WERI-Rb-1 (cell line): Measurements from ENCODE around the gene RNF144B.

Experiments used
- DNase-seq: peaks from one replicate; pipeline ENCODE4 v3.0.0-alpha.2; 2020
- H3K27ac ChIP-seq: fragments of 250-450 bp; sonication (Bioruptor Pico); 2 replicates; pipeline ENCODE4 v1.5.1; 2020; ENCODE audit warnings: mild to moderate bottlenecking, moderate library complexity
- H3K27me3 ChIP-seq: fragments of 250-450 bp; sonication (Bioruptor Pico); 2 replicates; pipeline ENCODE4 v1.5.1; 2021; ENCODE audit warnings: mild to moderate bottlenecking, low read depth, moderate library complexity; ENCODE audit not compliant: insufficient read depth, severe bottlenecking
- H3K36me3 ChIP-seq: fragments of 250-450 bp; sonication (Bioruptor Pico); 2 replicates; pipeline ENCODE4 v1.5.1; 2020; ENCODE audit warnings: mild to moderate bottlenecking, moderate library complexity
- H3K4me3 ChIP-seq: 2 replicates; pipeline ENCODE4 v1.5.1; 2011; ENCODE audit warnings: low read depth, mild to moderate bottlenecking, control low read depth, low read length
- H3K9me3 ChIP-seq: fragments of 250-450 bp; sonication (Bioruptor Pico); 2 replicates; pipeline ENCODE4 v1.5.1; 2021; ENCODE audit warnings: mild to moderate bottlenecking, moderate library complexity; ENCODE audit not compliant: severe bottlenecking
- CTCF ChIP-seq: IDR thresholded peaks from 2 replicates; pipeline ENCODE4 v1.5.1; 2011; ENCODE audit warnings: low read depth, mild to moderate bottlenecking, control low read depth, inconsistent platforms, low read length

RNF144B gene

GRCh38 chr6:18413381-18413780 is 26.2 kb downstream of the RNF144B start:
- no peak for TF ChIP-seq CTCF
- no peaks in the 10 kb centered on the region for H3K36me3 ChIP-seq
- no peaks in the 10 kb centered on the region for H3K9me3 ChIP-seq
- no peaks in the 10 kb centered on the region for H3K27me3 ChIP-seq
- H3K27ac ChIP-seq = no peak overlapping the region
- no peak overlapping the region for H3K4me3 ChIP-seq
- no peak for DNase-seq

GRCh38 chr6:18414116-18414515 is 27.0 kb downstream of the RNF144B start:
- no peak for DNase-seq
- no peaks in the 10 kb centered on the region for H3K27me3 ChIP-seq
- H3K27ac ChIP-seq = no peak overlapping the region
- H3K9me3 ChIP-seq = no peaks in the 10 kb centered on the region
- no peaks in the 10 kb centered on the region for H3K36me3 ChIP-seq
- H3K4me3 ChIP-seq = no peak overlapping the region
- no peak for TF ChIP-seq CTCF

- Histone ChIP-seq H3K36me3 (no peaks in the 10 kb centered on the region), H3K27ac (no peak overlapping the region), H3K27me3 (no peaks in the 10 kb centered on the region), H3K9me3 (no peaks in the 10 kb centered on the region), H3K4me3 (no peak overlapping the region)
- no peak for DNase-seq
- TF ChIP-seq CTCF = no peak
These were observed 28.1 kb downstream of the RNF144B start for GRCh38 chr6:18415207-18415606.

GRCh38 chr6:18415671-18416340 is 28.7 kb downstream of the RNF144B start:
- Histone ChIP-seq H3K36me3 (no peaks in the 10 kb centered on the region), H3K27me3 (no peaks in the 10 kb centered on the region), H3K9me3 (no peaks in the 10 kb centered on the region), H3K27ac (no peak overlapping the region), H3K4me3 (no peak overlapping the region)
- no peak for TF ChIP-seq CTCF
- no peak for DNase-seq

GRCh38 chr6:18416341-18416679 is 29.2 kb downstream of the RNF144B start:
- Histone ChIP-seq H3K36me3 (no peaks in the 10 kb centered on the region), H3K27me3 (no peaks in the 10 kb centered on the region), H3K4me3 (no peak overlapping the region), H3K9me3 (no peaks in the 10 kb centered on the region), H3K27ac (no peak overlapping the region)
- no peak for DNase-seq
- no peak for TF ChIP-seq CTCF

GRCh38 chr6:18420328-18420727 is 33.2 kb downstream of the RNF144B start:
- TF ChIP-seq CTCF = no peak
- H3K36me3 ChIP-seq = no peaks in the 10 kb centered on the region
- H3K9me3 ChIP-seq = no peaks in the 10 kb centered on the region
- no peaks in the 10 kb centered on the region for H3K27me3 ChIP-seq
- no peak overlapping the region for H3K27ac ChIP-seq
- DNase-seq = no peak
- no peak overlapping the region for H3K4me3 ChIP-seq
